ENCODE measurements around the gene FBXL4.

Gene FBXL4

GRCh38 chr6:98970469-98970868 lies 22.7 kb upstream of the FBXL4 start:
- no peak overlapping the region for H3K4me3 ChIP-seq (ENCODE audit: low read length)
- no peak for DNase-seq (ENCODE audit: low read depth)
- no peak for TF ChIP-seq CTCF (conservative IDR thresholded peaks at IDR 0.05; ENCODE audit: low read length)

- H3K4me3 ChIP-seq (ENCODE audit: low read length): no peak overlapping the region
- no peak for TF ChIP-seq CTCF (conservative IDR thresholded peaks at IDR 0.05; ENCODE audit: low read length)
- no peak for DNase-seq (ENCODE audit: low read depth)
Measured at GRCh38 chr6:98967616-98968015, 19.9 kb upstream of the FBXL4 start.

GRCh38 chr6:98959631-98960030 lies 11.9 kb upstream of the FBXL4 start:
- no peak overlapping the region for H3K4me3 ChIP-seq (ENCODE audit: low read length)
- TF ChIP-seq CTCF (conservative IDR thresholded peaks at IDR 0.05; ENCODE audit: low read length): no peak
- DNase-seq (ENCODE audit: low read depth): no peak

GRCh38 chr6:98958776-98959175 lies 11.0 kb upstream of the FBXL4 start:
- TF ChIP-seq CTCF (conservative IDR thresholded peaks at IDR 0.05; ENCODE audit: low read length): no peak
- no peak overlapping the region for H3K4me3 ChIP-seq (ENCODE audit: low read length)
- no peak for DNase-seq (ENCODE audit: low read depth)

GRCh38 chr6:98957450-98957849 lies 9.7 kb upstream of the FBXL4 start:
- no peak overlapping the region for H3K4me3 ChIP-seq (ENCODE audit: low read length)
- DNase-seq (ENCODE audit: low read depth): peak; percentile 66

GRCh38 chr6:98949589-98949988 lies 1.8 kb upstream of the FBXL4 start:
- no peak for TF ChIP-seq CTCF (conservative IDR thresholded peaks at IDR 0.05; ENCODE audit: low read length)
- DNase-seq (ENCODE audit: low read depth): no peak
- H3K4me3 ChIP-seq (ENCODE audit: low read length): no peak overlapping the region

More at GRCh38 chr6:98957450-98957849, 9.7 kb upstream of the FBXL4 start:
- no peak for TF ChIP-seq CTCF (conservative IDR thresholded peaks at IDR 0.05; ENCODE audit: low read length)

GRCh38 chr6:98946879-98947410 lies 801 bp downstream of the FBXL4 start:
- H3K4me3 ChIP-seq (ENCODE audit: low read length): peak overlapping the region; percentile 74
- DNase-seq (ENCODE audit: low read depth): peak; percentile 8
- TF ChIP-seq CTCF (conservative IDR thresholded peaks at IDR 0.05; ENCODE audit: low read length): no peak

Data from AG10803 (cell line).